NCI-H128 (cell line): Measurements from ENCODE around the gene ITGA11.
A peak's percentile ranks its signal among the peaks of the same experiment; 100 is the strongest.

Source experiments
- DNase-seq: peaks from one replicate; lab custom pipeline; 2025; ENCODE audit not compliant: unreplicated experiment; lab: John Stamatoyannopoulos, UW

The ITGA11 gene

DNA sequence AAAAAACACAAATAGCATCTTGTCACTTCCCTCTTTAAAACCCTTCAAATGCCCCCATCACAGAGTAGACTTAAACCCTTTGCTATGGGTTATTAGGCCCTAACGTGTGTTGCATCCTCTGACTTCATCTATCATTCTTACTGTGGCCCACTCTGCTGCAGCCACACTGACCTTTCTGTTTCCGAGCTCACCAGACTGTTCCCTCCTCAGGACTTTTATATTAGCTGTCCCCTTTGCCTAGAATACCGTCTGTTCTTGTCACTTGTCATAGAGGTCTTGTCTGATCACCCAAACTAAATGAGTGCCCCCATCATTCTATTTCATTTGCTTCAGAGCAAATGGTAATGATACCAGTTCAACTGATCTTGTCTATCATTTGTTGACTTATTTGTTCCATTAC lies 155.3 kb downstream of the ITGA11 start:
- DNase-seq = no peak

DNA sequence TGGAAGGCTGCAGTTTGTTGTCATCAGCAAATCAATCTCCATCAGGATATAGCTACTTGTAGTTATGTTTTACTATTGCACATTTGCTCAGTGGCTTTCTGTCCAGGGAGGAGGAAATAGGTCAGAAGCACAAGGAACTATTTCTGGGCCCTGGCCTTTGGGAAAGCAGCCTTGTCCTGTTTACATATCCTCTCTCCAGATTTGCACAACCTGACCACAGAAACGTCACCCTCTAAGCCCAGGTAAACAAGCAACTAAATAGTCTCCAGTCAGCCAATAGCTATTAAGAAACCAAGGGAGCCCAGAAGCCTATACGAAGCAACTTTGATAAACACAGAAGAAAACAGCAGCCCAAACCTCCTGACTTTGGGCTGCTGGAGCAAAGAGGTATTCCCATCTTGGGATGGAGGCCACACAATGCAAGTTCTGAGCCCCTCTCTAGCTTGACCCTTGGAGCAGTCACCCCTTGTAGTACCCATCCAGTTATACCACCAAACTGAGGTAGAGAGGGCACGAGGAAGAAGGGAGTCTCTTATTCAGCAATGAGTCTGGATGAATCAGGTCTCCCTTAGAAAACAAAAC lies 156.7 kb downstream of the ITGA11 start:
- DNase-seq = no peak

DNA sequence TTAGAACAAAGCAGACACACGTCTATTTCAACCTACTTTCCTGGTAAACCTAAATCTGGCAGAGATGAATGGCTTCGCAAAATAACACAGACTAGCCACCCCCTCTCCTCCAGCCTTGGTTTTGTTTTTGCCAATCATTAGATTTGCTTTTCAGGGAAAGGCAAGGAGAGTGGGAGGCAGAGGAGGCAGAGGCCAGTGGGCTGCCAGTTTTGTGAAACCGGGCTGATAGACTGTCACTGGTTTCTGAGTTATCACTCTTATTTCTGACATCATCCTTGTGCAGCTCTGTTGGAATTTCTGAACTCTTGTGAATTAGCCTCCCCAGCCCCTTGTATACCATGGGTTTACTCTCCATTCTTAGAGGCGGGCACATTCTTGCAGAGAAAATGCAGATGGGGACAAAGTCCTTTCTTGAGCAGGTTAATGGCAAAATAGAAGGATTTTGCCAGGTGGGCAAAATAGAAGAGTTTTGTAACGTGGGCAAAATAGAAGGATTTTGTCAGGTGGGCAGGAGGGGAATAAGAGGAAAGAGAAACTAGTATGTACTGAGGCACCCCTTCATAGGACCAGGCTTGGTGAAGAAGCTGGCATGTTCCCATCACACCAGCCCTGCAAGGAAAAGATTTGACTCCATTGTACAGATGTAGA lies 157.6 kb downstream of the ITGA11 start:
- no peak for DNase-seq

DNA sequence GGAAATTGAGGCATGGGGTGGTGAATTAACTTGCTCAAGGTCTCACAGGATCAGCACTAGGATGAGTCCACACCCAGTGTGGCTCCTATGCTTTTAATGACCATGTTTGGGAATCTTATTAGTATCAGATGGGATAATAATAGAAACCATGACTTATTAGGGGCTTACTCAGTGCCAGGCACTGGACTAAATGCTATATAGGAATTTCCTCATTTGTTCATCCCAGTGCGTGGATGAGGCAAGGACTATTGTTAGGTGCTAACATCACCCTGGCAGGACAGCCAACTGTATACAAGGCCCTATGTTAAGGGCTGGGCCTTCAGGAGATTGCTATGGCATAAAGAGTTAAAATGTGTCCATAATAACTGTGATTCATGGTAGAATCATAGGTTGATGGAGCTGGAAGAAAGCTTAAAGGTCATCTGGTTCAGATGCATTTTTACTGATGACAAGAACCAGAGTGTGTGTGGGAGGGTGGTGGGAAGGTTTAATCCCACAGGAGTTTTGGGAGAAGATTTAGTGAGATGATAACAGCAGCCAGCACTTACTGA lies 159.2 kb downstream of the ITGA11 start:
- no peak for DNase-seq

DNA sequence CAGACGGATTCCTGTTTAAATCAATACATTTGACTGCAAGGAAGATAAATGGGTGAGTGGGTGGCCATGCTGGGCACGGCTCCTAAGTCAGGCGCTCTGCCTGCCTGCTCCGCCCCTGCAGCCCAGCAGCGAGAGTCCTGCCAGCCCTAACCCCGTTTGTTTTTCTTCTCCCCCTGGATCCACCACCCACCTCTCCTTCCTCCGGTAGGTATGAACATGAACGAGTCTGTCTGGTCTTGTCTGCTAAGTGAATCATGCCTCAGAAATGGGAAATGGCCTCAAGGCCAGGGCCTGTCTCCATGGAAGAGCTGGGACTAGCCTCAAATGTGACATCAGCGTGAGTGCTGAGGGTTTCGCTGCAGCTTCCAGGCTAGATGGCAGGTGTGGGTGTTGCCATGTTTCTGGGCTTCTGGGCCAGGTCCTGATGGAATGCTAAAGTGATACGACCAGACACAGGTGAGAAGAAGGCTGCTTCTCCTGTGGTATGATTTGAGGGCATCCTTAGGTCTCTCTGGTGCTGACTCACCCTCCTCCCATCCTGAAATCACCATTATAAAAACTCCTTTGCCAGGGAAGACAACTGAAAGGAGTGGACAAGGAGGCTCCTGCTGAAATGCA lies 160.0 kb downstream of the ITGA11 start:
- DNase-seq = no peak

DNA sequence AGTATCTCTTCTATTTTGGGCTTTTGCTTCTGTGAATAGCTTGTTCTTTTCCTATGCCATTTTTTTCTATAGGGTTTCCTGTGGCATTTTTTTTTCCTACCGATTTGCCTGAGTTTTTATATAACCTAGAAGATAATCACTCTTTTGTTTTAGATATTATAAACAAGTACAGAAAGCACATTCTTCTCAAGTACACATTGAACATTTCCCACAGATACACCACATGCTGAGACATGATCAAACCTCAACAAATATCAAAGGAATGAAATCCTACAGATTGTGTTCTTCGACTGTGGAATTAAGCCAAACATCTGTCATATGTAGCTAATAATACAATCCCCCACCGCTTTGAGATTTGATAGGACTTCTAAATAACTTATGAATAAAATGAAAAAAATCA lies 163.6 kb downstream of the ITGA11 start:
- DNase-seq = no peak

DNA sequence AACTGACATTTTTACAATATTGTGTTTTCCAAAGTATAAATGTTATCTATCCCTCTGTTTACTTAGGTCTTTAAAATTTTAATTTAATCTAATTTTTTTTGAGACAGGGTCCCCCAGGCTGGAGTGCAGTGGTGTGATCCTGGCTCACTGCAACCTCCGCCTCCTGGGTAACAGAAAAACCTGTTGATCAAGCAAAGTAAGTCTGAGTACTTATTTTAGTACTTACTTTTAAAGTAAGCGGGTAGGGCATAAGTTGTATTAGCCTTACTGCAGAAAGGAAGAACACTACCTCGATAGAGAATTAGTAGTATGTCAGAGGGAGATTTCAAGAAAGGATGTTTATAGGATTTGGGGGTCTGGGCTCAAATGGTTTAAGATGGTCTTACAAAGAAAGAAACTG lies 166.3 kb downstream of the ITGA11 start:
- no peak for DNase-seq

DNA sequence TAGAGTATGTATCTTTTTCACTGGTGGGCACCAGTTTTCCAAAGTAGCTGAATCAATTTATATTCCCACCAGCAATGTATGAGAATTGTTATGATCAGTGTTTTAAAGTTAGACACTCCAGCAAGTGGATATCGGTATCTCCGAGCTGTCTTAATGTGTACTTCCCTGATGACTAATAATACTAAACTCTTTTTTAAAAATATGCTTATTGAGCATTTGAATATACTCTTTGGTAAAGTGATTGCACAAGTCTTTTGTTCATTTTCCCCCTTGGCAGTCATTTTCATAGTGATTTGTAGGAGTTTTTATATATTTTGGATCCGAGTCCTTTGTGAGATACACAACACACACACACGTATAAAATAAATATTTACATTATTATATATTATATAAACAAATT lies 166.9 kb downstream of the ITGA11 start:
- no peak for DNase-seq

DNA sequence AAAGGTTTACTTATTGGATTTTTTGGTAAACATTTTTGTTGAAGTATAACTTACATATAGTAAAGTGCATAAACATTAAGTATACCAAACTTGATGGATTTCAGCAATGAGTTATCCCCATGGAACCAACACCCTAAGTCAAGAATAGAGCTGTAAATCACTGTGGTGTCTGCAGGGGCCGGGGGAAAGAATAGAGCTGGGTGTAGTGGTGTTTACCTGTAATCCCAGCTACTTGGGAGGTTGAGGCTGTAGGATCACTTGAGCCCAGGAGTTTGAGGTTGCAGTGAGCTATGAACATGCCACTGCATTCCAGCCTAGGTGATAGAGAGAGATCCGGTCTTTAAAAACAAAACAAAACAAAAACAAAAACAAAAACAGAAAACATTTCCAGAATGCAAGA lies 167.7 kb downstream of the ITGA11 start:
- DNase-seq = no peak

DNA sequence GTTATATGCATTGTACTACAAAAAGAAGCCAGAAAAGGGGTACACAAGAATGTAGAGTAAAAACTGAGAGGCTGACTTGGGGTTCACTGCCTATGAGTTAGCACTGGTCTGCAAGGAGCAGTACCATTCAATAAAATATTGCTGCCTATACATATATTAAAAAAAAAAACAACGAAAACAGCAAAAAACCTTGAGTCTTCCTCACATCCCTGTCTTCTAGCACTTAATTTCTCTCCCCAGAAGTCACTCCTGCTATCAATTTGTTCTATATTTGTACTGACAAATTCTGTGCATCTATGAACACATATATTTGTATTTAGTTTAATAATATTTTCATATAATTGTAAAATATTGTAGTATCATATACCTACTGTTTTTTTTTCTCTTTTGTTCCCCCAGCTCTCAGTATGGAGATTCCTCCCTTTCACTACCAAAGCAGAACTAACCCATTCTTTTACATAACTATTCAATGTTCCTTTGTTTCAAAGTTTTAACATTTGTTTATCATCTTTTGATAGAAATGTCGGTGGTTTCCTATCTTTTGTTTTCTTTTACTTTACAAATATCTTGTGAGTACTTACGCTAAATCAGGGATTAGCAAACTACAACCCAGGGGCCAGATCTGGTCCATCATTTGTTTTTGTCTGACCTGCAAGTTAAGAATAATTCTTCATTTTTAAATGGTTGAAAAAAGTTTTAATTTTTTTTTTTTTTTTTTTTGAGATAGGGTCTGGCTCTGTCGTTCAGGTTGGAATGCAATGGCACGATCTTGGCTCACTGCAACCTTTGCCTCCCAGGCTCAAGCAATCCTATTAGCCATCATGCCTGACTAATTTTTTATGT lies 169.2 kb downstream of the ITGA11 start:
- no peak for DNase-seq

DNA sequence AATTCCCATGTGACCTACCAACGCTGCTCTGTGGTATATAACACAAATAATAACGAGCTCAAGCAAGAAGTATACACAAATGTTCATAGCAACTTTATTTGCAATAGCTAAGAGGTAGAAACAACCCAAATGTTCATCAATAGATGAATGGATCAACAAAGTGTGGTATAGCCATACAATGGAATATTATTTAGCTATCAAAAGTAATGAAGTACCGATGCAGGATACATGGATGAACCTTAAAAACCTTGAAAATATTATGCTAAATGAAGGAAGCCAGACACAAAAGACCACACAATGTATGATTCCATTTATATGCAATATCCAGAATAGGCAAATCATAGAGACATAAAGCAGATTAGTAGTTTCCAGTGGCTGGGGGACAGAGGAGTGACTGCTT lies 170.0 kb downstream of the ITGA11 start:
- DNase-seq = no peak

DNA sequence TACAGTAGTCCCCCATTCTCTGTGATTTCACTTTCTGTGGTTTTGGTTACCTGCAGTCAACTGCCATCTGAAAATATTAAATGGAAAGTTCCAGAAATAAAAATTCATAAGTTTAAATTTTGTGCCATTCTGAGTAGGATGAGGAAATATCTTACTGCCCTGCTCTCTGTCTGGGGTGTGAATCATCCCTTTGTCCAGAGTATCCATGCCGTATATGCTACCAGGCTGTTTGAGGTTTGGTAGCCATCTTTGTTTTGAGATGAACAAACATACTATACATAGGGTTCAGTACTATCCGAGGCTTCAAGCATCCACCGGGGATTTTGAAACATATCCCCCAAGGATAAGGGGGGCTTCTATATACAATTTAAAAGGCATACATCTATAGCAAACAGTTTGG lies 170.7 kb downstream of the ITGA11 start:
- no peak for DNase-seq

DNA sequence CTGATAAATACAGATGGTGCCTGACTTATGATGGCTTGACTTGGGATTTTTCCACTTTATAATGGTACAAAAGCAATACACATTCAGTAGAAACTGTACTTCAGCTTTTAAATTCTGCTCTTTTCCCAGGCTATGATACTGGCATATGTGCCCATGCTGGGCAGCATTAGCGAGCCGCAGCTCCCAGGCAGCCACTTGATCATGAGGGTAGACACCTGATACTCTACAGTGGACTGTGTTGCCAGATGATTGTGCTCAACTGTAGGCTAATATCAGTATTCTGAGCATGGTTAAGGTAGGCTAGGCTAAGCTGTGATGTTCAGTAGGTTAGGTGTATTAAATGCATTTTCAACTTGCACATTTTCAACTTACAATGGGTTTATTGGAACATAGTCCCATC lies 172.1 kb downstream of the ITGA11 start:
- DNase-seq = no peak

DNA sequence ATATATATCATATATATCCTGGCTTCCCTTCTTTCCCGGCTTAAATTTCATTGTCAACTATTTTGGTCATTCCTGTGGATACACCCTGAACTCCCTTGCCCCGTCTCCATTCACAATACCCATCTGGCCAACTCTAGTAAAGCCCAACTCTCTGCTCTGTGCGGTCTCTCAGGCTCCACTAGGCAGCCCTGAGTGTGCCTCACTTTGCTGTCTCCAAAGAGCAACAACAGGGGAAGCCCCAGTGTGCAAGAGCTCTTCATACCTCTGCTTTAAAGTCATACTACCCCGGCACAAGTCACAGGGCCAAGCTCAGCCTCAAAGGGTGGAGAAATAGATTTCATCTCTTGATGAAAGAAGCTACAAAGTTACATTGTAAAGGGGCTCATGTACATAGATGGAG lies 173.3 kb downstream of the ITGA11 start:
- DNase-seq = no peak

DNA sequence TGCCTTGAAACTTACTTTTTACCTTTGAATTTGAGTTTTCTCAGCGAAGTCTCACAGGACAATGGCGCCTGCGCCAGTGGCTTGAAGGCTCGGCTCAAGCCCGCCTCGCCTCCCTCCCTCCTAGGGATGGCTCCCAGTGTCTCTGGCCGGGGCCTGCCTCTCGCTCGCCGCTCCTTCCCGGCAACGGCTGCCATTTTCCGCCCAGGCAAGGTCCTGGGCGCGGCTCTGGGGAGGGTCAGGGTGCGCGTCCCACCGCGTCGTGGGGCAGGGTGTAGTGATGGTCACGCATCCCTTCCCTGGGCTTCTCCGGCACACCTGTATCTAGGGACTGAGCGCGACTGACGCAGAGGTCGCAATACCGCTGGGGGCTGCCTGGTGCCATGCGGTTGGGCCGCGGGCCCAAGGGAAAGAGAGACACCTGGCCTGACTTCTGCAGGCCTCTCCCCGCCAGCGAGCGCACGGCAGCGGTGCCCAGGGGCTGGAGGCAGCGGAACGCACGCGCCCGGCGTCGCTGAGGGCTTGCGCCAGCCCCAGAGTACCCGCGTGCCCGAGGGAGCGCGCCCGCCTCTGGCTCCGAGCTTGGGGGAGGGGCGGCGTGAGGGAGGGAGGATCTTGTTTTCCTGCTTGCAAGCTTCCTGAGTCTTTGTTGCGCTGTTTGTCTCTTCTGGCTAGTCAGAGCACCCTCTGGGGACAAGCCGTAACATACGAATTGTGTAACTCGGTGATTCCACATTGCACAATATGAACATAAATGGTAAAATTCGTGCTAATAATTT lies 175.1 kb downstream of the ITGA11 start:
- peak; percentile 37 for DNase-seq

DNA sequence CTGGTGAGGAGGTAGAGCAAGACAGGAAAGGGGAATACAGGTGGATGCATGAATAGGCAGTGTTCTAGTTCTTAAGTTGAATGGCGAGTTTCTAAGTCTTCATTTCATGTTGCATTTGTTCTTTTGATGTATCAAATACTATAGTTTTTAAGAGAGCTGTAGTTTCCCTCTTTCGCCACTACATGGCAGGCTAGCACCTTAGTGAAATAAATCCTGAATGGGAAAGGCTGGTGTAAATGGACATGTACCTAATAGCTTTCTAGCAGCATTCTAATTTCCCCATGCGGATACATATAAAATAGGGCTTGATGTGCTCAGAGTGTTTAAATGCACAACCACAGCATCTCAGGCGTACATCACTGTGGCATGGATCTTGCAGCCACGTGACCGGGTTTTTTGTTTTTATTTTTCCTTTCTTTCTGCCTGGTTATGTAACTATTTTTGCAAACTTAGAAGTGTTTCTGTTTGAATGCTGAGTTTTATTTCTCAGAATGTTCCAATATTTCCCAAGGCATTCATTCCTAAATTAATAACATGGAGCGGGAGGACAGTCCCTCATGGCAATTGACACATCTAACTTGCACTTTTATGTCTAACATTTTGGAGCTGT lies 178.9 kb downstream of the ITGA11 start:
- DNase-seq = peak; percentile 53

DNA sequence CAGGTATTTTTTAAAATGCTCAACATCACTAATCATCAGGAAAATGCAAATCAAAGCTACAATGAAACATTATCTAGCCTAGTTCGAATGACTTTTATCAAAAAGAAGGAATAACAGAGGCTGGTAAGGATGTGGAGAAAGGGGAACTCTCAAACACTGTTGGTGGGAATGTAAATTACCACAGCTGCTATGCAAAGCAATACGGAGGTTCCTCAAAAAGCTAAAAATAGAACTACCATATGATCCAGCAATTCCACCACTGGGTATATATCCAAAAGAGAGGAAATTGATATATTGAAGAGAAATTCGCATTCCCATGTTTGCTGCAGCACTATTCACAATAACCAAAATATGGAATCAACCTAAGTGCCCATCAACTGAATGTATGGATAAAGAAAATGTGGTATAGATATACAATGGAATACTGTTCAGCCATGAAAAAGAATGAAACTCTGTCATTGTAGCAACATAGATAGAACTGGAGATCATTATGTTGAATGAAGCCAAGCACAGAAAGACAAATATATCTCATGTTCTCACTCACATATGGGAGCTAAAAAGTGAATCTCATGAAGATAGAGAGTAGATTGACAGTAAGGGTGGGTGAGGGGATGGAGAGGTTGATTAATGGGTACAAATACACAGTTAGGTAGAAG lies 182.8 kb downstream of the ITGA11 start:
- no peak for DNase-seq
